ENCODE measurements around the gene TMC2. TPM values are rescaled to one million over a fixed set of nuclear protein-coding genes. Genes with fewer than 3 reads are reported as not detected.
"Not testable (repeated sequence)": the region's sequence is repeated elsewhere in the genome, so short reads cannot be mapped to it uniquely, and the experiment has no call there.

The TMC2 gene, protein sequence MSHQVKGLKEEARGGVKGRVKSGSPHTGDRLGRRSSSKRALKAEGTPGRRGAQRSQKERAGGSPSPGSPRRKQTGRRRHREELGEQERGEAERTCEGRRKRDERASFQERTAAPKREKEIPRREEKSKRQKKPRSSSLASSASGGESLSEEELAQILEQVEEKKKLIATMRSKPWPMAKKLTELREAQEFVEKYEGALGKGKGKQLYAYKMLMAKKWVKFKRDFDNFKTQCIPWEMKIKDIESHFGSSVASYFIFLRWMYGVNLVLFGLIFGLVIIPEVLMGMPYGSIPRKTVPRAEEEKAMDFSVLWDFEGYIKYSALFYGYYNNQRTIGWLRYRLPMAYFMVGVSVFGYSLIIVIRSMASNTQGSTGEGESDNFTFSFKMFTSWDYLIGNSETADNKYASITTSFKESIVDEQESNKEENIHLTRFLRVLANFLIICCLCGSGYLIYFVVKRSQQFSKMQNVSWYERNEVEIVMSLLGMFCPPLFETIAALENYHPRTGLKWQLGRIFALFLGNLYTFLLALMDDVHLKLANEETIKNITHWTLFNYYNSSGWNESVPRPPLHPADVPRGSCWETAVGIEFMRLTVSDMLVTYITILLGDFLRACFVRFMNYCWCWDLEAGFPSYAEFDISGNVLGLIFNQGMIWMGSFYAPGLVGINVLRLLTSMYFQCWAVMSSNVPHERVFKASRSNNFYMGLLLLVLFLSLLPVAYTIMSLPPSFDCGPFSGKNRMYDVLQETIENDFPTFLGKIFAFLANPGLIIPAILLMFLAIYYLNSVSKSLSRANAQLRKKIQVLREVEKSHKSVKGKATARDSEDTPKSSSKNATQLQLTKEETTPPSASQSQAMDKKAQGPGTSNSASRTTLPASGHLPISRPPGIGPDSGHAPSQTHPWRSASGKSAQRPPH
- under 1 TPM in 1 of 2 donors, not detected in 1; 0.26 TPM for total RNA-seq

GRCh38 chr20:2536560-2536986 lies at the start of gene TMC2:
TMC2 (plus strand) TSS chr20:2536573; CDS start chr20:2536622, 49 bp downstream.
- Histone ChIP-seq H3K27me3 (no peaks in the 10 kb centered on the region), H3K36me3 (replicated peaks in 1 of 2; ENCODE audit: insufficient read depth in 1 of 2, low read depth in 2 of 2) (no peaks in the 10 kb centered on the region), H3K4me3 (no peak within 1 kb of the TSS), H3K27ac (no peak within 1 kb of the TSS), H3K4me1 (no peaks in the 10 kb centered on the region), H3K9me3 (no peaks in the 10 kb centered on the region)
- intact Hi-C loops (cut with DNase I): no loop called here
- 56 to 69% methylated on average over 9 to 13 of the region's 13 CpGs for WGBS, 2 donors
- DNase-seq: no peak
- TF ChIP-seq, protein P1, sequence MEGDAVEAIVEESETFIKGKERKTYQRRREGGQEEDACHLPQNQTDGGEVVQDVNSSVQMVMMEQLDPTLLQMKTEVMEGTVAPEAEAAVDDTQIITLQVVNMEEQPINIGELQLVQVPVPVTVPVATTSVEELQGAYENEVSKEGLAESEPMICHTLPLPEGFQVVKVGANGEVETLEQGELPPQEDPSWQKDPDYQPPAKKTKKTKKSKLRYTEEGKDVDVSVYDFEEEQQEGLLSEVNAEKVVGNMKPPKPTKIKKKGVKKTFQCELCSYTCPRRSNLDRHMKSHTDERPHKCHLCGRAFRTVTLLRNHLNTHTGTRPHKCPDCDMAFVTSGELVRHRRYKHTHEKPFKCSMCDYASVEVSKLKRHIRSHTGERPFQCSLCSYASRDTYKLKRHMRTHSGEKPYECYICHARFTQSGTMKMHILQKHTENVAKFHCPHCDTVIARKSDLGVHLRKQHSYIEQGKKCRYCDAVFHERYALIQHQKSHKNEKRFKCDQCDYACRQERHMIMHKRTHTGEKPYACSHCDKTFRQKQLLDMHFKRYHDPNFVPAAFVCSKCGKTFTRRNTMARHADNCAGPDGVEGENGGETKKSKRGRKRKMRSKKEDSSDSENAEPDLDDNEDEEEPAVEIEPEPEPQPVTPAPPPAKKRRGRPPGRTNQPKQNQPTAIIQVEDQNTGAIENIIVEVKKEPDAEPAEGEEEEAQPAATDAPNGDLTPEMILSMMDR (IDR thresholded peaks at IDR 0.05): no peak
- TF ChIP-seq POLR2A (IDR thresholded peaks at IDR 0.05): no peak
- no peak for ATAC-seq

- H3K4me3 ChIP-seq; H3K27ac ChIP-seq; DNase-seq; H3K9me3 ChIP-seq; H3K27me3 ChIP-seq; H3K36me3 ChIP-seq (replicated peaks in 1 of 2; ENCODE audit: insufficient read depth in 1 of 2, low read depth in 2 of 2); intact Hi-C loops (cut with DNase I); H3K4me1 ChIP-seq; ATAC-seq: not testable (repeated sequence)
- WGBS, 2 donors: 93 to 100% methylated on average over 2 of the region's 2 CpGs
Measured at GRCh38 chr20:2502808-2503384, 33.5 kb upstream of the TMC2 start.

- H3K36me3 ChIP-seq (replicated peaks in 1 of 2; ENCODE audit: insufficient read depth in 1 of 2, low read depth in 2 of 2); H3K4me3 ChIP-seq; H3K9me3 ChIP-seq; H3K27me3 ChIP-seq; intact Hi-C loops (cut with DNase I); ATAC-seq; H3K27ac ChIP-seq; DNase-seq: not testable (repeated sequence)
- peaks cover 20% of the 10 kb centered on the region for H3K4me1 ChIP-seq
- WGBS, 2 donors: 71 to 78% methylated on average over 2 of the region's 2 CpGs
Measured at GRCh38 chr20:2504803-2505202, 31.6 kb upstream of the TMC2 start.

DNA sequence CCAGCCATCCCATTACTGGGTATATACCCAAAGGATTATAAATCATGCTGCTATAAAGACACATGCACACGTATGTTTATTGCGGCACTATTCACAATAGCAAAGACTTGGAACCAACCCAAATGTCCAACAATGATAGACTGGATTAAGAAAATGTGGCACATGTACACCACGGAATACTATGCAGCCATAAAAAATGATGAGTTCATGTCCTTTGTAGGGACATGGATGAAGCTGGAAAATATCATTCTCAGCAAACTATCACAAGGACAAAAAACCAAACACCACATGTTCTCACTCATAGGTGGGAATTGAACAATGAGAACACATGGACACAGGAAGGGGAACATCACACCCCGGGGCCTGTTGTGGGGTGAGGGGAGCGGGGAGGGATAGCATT lies 29.9 kb upstream of the TMC2 start:
- H3K27me3 ChIP-seq; H3K27ac ChIP-seq; intact Hi-C loops (cut with DNase I); ATAC-seq; H3K9me3 ChIP-seq; H3K4me3 ChIP-seq; H3K36me3 ChIP-seq (replicated peaks in 1 of 2; ENCODE audit: insufficient read depth in 1 of 2, low read depth in 2 of 2); DNase-seq: not testable (repeated sequence)
- WGBS, 2 donors: 89 to 90% methylated on average over 3 of the region's 5 CpGs
- H3K4me1 ChIP-seq: peaks cover 21% of the 10 kb centered on the region

DNA sequence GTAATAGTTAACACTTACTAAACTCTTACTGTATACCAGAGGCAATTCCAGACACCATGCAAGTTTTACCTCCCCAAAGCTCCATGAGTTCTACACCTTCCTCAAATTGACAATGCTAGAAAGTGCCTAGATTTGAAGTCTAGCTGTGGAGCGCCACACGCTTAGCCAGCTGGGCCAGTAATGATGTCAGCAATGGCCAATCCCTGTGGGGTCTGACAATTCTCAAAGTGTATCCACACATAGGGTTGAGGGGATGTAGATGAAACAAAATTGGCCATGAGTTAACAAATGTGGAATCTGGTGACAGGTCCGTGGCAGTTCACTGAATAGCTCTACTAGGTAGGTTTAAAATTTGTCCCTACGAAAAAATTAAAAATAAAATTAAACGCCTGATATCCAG lies 28.9 kb upstream of the TMC2 start:
- ATAC-seq: no peak
- H3K36me3 ChIP-seq (replicated peaks in 1 of 2; ENCODE audit: insufficient read depth in 1 of 2, low read depth in 2 of 2): no peaks in the 10 kb centered on the region
- H3K27ac ChIP-seq: no peak overlapping the region
- TF ChIP-seq, protein P1 (IDR thresholded peaks at IDR 0.05): no peak
- TF ChIP-seq POLR2A (IDR thresholded peaks at IDR 0.05): no peak
- no peak overlapping the region for H3K4me3 ChIP-seq
- H3K27me3 ChIP-seq: no peaks in the 10 kb centered on the region
- peaks cover 21% of the 10 kb centered on the region for H3K4me1 ChIP-seq
- DNase-seq: no peak
- no peaks in the 10 kb centered on the region for H3K9me3 ChIP-seq
- 91 to 92% methylated on average over 5 of the region's 5 CpGs for WGBS, 2 donors
- intact Hi-C loops (cut with DNase I): no loop called here
